Esophagus muscularis mucosa (tissue), 4 donors: ENCODE data around the gene FKBP1A. TPM values are rescaled to one million over a fixed set of nuclear protein-coding genes. Genes with fewer than 3 reads are reported as not detected.
A peak's percentile ranks its signal among the peaks of the same experiment; 100 is the strongest.

Experiments used
- DNase-seq: peaks from one replicate; pipeline ENCODE4 v3.0.0-alpha.2; 2017; ENCODE audit errors: extremely low spot score
- H3K27ac ChIP-seq, 4 donors: fragments of 200-600 bp; sonication (generic); replicated peaks in 1 of 4; 1 replicate in 3 of 4; 2 replicates in 1 of 4; pipeline ENCODE4 v1.5.1; 2016 to 2019; ENCODE audit warnings: mild to moderate bottlenecking in 1 of 4
- H3K27me3 ChIP-seq, 4 donors: fragments of 200-600 bp; sonication (generic); one replicate each; pipeline versions ENCODE4 v1.5.1 to v1.6.0; 2016 to 2019
- H3K36me3 ChIP-seq, 4 donors: fragments of 200-600 bp; sonication (generic); one replicate each; pipeline ENCODE4 v1.5.1; 2016 to 2019
- H3K4me1 ChIP-seq, 4 donors: fragments of 200-600 bp; sonication (generic); one replicate each; pipeline ENCODE4 v1.5.1; 2016 to 2019
- H3K4me3 ChIP-seq, 4 donors: fragments of 200-600 bp; sonication (generic); 1 replicate in 2 of 4; 2 replicates in 2 of 4; pipeline ENCODE4 v1.5.1; 2016 to 2019; ENCODE audit warnings: mild to moderate bottlenecking in 4 of 4, moderate library complexity in 1 of 4
- H3K9me3 ChIP-seq, 4 donors: fragments of 200-600 bp; sonication (generic); 1 replicate in 3 of 4; 2 replicates in 1 of 4; pipeline ENCODE4 v1.5.1; 2016 to 2019
- EP300 ChIP-seq: sonication (generic); formaldehyde crosslinking; IDR thresholded peaks from one replicate; pipeline ENCODE4 v1.6.1; 2017; ENCODE audit warnings: antibody characterized with exemption
- POLR2A ChIP-seq: fragments of 450-650 bp; IDR thresholded peaks from one replicate; pipeline ENCODE4 v1.6.1; 2017; ENCODE audit warnings: antibody characterized with exemption, moderate library complexity, mild to moderate bottlenecking, low read depth
- POLR2AphosphoS5 ChIP-seq, 2 donors: sonication (generic); formaldehyde crosslinking; IDR thresholded peaks; one replicate each; pipeline ENCODE4 v1.6.1; 2017; ENCODE audit warnings: antibody characterized with exemption in 2 of 2
- WGBS: methylation state at CpG from one replicate; pipeline ENCODE4 v1.1.5; 2018; 5-methylcytosine and 5-hydroxymethylcytosine counted together
- intact Hi-C: fragments of 100-400 bp; cut with DNase I; formaldehyde crosslinking; loops from one replicate; pipeline ENCODE4 v1.15.1; 2023
- total RNA-seq, 4 donors: library from RNA; depleted of rRNA; stranded (reverse); fragments of >200 nt; gene quantifications; one replicate each; pipeline versions ENCODE4 v1.1.0 to v1.2.1, GENCODE V29; 2016
- TF ChIP-seq, protein P1 (sequence below), 3 experiments: fragments of 200-600 bp in 2 of 3; fragments of 450-650 bp in 1 of 3; sonication (generic) in 2 of 3; IDR thresholded peaks; one replicate each; pipeline ENCODE4 v1.5.1; 2017 to 2019; ENCODE audit warnings: antibody characterized with exemption in 3 of 3, mild to moderate bottlenecking in 2 of 3, moderate library complexity in 1 of 3

Gene FKBP1A
- total RNA-seq, 4 donors from 2014 or later: 84.3 to 99.2 (median 89.8) TPM

- intact Hi-C loops: no loop called here
- Histone ChIP-seq H3K4me3 (no peak overlapping the region), H3K4me1 (peaks cover 95 to 99% (median 97%) of the 10 kb centered on the region in 4 donors), H3K9me3 (no peaks in the 10 kb centered on the region), H3K27ac (no peak overlapping the region), H3K36me3 (peaks cover 0 to 10% (median 2%) of the 10 kb centered on the region in 4 donors), H3K27me3 (no peaks in the 10 kb centered on the region)
- DNase-seq: no peak
- no peak for TF ChIP-seq POLR2AphosphoS5 (IDR thresholded peaks at IDR 0.05)
- TF ChIP-seq, protein P1, sequence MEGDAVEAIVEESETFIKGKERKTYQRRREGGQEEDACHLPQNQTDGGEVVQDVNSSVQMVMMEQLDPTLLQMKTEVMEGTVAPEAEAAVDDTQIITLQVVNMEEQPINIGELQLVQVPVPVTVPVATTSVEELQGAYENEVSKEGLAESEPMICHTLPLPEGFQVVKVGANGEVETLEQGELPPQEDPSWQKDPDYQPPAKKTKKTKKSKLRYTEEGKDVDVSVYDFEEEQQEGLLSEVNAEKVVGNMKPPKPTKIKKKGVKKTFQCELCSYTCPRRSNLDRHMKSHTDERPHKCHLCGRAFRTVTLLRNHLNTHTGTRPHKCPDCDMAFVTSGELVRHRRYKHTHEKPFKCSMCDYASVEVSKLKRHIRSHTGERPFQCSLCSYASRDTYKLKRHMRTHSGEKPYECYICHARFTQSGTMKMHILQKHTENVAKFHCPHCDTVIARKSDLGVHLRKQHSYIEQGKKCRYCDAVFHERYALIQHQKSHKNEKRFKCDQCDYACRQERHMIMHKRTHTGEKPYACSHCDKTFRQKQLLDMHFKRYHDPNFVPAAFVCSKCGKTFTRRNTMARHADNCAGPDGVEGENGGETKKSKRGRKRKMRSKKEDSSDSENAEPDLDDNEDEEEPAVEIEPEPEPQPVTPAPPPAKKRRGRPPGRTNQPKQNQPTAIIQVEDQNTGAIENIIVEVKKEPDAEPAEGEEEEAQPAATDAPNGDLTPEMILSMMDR (IDR thresholded peaks at IDR 0.05): no peak
- no peak for TF ChIP-seq EP300
- no peak for TF ChIP-seq POLR2A
- 81% methylated on average over 6 of the region's 6 CpGs for WGBS
Observed at GRCh38 chr20:1378735-1379125, 14.1 kb downstream of the FKBP1A start.

- no peak for DNase-seq
- Histone ChIP-seq H3K4me1 (peaks cover 97 to 99% (median 98%) of the 10 kb centered on the region in 4 donors), H3K27me3 (no peaks in the 10 kb centered on the region), H3K9me3 (no peaks in the 10 kb centered on the region), H3K4me3 (no peak overlapping the region), H3K27ac (peak overlapping the region; percentile 13 to 62 (median 28)), H3K36me3 (peaks cover 0 to 11% (median 3%) of the 10 kb centered on the region in 4 donors)
- WGBS: 82% methylated on average over 4 of the region's 6 CpGs
- TF ChIP-seq EP300: no peak
- TF ChIP-seq, protein P1 (IDR thresholded peaks at IDR 0.05): no peak
- no peak for TF ChIP-seq POLR2A
- TF ChIP-seq POLR2AphosphoS5 (IDR thresholded peaks at IDR 0.05): no peak
- intact Hi-C loops: no loop called here
Observed at GRCh38 chr20:1377984-1378734, 14.7 kb downstream of the FKBP1A start.

DNA sequence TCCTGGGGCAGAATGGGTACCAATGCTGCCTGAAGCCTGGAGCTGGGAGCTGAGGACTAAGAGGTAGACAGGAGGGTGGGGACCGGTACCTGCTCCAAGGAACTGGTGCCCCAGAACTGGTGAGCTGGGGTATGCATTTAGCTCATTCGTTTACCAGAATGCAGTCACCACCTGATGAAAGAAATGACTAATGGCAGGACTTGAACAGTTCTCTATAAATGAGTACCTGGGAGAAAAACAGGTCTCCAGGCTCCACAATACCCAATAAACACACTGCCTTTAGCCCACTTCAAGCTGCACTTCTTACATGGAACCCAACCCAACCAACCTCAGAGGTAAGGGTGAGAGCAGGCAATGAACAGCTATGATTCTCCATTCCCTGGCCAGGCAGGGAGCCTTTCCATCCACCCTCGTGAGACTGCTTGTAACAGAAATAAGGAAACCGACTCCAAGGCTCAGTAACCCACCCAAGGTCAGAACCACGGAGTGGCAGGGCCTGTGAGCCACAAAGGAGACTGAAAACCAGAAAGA, 15.4 kb downstream of the FKBP1A start:
- Histone ChIP-seq H3K4me1 (peaks cover 93 to 97% (median 96%) of the 10 kb centered on the region in 4 donors), H3K36me3 (peaks cover 0 to 19% (median 5%) of the 10 kb centered on the region in 4 donors), H3K4me3 (no peak overlapping the region), H3K27me3 (no peaks in the 10 kb centered on the region), H3K9me3 (no peaks in the 10 kb centered on the region), H3K27ac (peak overlapping the region; percentile 13 to 62 (median 28))
- intact Hi-C loops: no loop called here
- TF ChIP-seq POLR2A (no peak), EP300 (no peak), POLR2AphosphoS5 (IDR thresholded peaks at IDR 0.05) (no peak)
- TF ChIP-seq, protein P1 (IDR thresholded peaks at IDR 0.05): no peak
- DNase-seq: no peak
- WGBS: 70% methylated on average over 5 of the region's 5 CpGs

DNA sequence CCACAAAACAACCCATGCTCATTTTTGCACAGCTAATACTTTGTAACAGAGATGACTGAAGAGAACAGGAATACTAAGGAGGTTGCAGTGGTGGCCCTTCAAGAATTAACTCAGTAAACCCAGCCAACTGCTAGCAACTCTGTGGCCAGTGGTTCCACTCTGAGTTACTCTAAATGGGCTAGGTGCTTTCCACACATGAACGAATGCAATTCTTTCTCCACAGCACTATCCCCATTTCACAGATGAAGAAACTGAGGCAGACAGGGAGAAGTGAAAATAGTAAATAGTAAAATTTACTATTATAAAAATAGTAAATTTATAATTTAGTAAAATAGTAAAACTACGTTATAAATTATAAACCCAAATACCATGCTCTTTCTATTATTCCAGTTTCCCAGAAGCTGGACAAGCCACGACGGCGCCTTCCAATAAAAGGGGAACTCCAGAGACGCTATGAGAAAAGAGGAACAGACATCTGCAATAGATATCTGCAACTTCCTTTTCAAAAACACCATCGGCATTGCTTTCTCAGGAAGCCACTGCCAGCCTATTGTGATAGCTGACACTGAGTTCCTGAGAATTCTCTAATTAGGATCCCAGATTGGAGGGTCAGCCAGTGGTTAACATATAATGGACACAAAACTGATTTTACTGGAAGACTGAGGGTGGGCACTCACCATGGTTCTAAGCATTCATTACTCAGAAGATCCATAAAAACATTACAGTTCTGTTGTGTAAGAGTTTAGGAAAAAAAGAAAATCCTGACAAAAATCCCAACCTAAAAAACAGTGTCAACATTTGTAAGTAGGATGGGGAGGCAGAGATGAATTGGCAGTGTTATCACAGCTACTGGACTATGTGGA, 16.2 kb downstream of the FKBP1A start:
- Histone ChIP-seq H3K4me1 (peaks cover 90 to 97% (median 95%) of the 10 kb centered on the region in 4 donors), H3K9me3 (no peaks in the 10 kb centered on the region), H3K27me3 (no peaks in the 10 kb centered on the region), H3K27ac (peak overlapping the region; percentile 11 to 63 (median 36)), H3K4me3 (no peak overlapping the region), H3K36me3 (peaks cover under 1 to 26% (median 11%) of the 10 kb centered on the region in 4 donors)
- TF ChIP-seq POLR2AphosphoS5 (IDR thresholded peaks at IDR 0.05) (no peak), POLR2A (no peak), EP300 (no peak)
- TF ChIP-seq, protein P1 (IDR thresholded peaks at IDR 0.05): no peak
- DNase-seq: peak; percentile 68
- intact Hi-C loops: no loop called here
- 61% methylated on average over 7 of the region's 7 CpGs for WGBS
